ENCODE measurements around the gene TFEB.

The TFEB gene

DNA sequence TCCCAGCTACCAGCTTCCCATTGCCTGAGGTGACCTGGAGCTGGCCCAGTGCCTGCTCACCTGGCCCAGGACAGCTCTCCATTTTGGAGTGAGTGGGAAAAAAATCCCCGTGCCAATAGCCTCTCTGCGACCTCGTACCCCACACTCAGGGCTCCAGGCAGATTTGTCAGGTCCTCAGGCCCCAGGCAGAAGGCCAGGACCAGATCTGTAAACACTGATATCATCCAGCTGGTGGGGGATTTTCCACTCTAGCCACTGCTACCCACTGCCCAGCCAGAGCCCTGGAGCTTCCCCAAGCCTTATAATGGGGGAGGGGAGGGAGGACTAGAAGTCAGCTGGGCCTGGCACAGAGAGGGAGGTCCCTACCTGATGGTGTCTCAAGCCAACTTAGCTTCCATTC, 13.1 kb upstream of the TFEB start:
- H3K4me3 ChIP-seq (ENCODE audit: low read length) = no peak overlapping the region
- H4K8ac ChIP-seq (ENCODE audit: low read depth, low read length) = no peak overlapping the region
- H3K4ac ChIP-seq (ENCODE audit: low read depth, low read length) = no peak overlapping the region
- no peaks in the 10 kb centered on the region for H3K79me2 ChIP-seq (ENCODE audit: control insufficient read depth, insufficient read depth, low read length)
- no peak overlapping the region for H2BK120ac ChIP-seq (ENCODE audit: low read depth, low read length)
- no peak overlapping the region for H3K27ac ChIP-seq (ENCODE audit: low read depth, low read length)
- H3K4me1 ChIP-seq (ENCODE audit: control insufficient read depth, low read depth, low read length) = no peaks in the 10 kb centered on the region
- no peak overlapping the region for H3K23ac ChIP-seq (ENCODE audit: low read length)
- no peak overlapping the region for H3K4me2 ChIP-seq (ENCODE audit: low read length)
- H3K56ac ChIP-seq (ENCODE audit: low read length) = no peak overlapping the region
- H3K18ac ChIP-seq (ENCODE audit: low read length) = no peak overlapping the region
- no peak for DNase-seq
- no peak overlapping the region for H2BK5ac ChIP-seq (ENCODE audit: low read length)
- no peak overlapping the region for H4K5ac ChIP-seq (ENCODE audit: low read length)
- no CpG with 5 or more reads among the region's 3 CpGs for WGBS (ENCODE audit: extremely low coverage, insufficient coverage, low lambda C conversion rate)
- H3K9ac ChIP-seq (ENCODE audit: low read length) = no peak overlapping the region
- H3K27me3 ChIP-seq (ENCODE audit: insufficient read depth, low read length, poor library complexity) = no peaks in the 10 kb centered on the region
- no peak overlapping the region for H2AK5ac ChIP-seq (ENCODE audit: low read length)
- no peaks in the 10 kb centered on the region for H3K79me1 ChIP-seq (ENCODE audit: low read length)
- H3K36me3 ChIP-seq (ENCODE audit: control insufficient read depth, insufficient read depth, low read length) = no peaks in the 10 kb centered on the region
- H2BK15ac ChIP-seq (replicated peaks; ENCODE audit: low read depth) = no peak overlapping the region

DNA sequence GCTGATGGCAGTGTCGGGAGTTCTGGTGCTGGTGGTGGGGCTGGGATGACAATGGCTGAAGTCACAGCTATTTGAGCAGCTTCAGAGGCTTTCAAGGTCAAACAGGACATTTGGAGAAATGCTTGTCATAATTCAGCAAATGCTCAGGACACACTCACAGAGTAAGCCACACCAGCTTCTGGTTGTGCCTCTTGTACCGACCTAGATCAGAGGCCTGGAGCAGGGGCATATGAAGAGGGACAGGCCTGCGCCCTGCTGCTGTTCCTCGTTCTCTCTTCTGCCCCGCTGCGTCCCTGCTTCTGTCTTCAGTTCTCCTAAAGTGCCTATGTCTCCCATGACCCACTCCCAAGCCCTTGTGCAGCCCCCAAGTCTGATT, 12.7 kb upstream of the TFEB start:
- Histone ChIP-seq H3K4me1 (ENCODE audit: control insufficient read depth, low read depth, low read length) (no peaks in the 10 kb centered on the region), H4K5ac (ENCODE audit: low read length) (no peak overlapping the region), H2BK15ac (replicated peaks; ENCODE audit: low read depth) (no peak overlapping the region), H3K18ac (ENCODE audit: low read length) (no peak overlapping the region), H3K56ac (ENCODE audit: low read length) (no peak overlapping the region), H2BK5ac (ENCODE audit: low read length) (no peak overlapping the region), H3K27ac (ENCODE audit: low read depth, low read length) (no peak overlapping the region), H3K4me3 (ENCODE audit: low read length) (no peak overlapping the region), H3K27me3 (ENCODE audit: insufficient read depth, low read length, poor library complexity) (no peaks in the 10 kb centered on the region), H3K4me2 (ENCODE audit: low read length) (no peak overlapping the region), H3K9ac (ENCODE audit: low read length) (no peak overlapping the region), H3K36me3 (ENCODE audit: control insufficient read depth, insufficient read depth, low read length) (no peaks in the 10 kb centered on the region), H3K79me2 (ENCODE audit: control insufficient read depth, insufficient read depth, low read length) (no peaks in the 10 kb centered on the region), H3K79me1 (ENCODE audit: low read length) (no peaks in the 10 kb centered on the region), H2BK120ac (ENCODE audit: low read depth, low read length) (no peak overlapping the region), H4K8ac (ENCODE audit: low read depth, low read length) (no peak overlapping the region), H2AK5ac (ENCODE audit: low read length) (no peak overlapping the region), H3K4ac (ENCODE audit: low read depth, low read length) (no peak overlapping the region), H3K23ac (ENCODE audit: low read length) (no peak overlapping the region)
- DNase-seq = no peak
- no CpG with 5 or more reads among the region's 6 CpGs for WGBS (ENCODE audit: extremely low coverage, insufficient coverage, low lambda C conversion rate)

DNA sequence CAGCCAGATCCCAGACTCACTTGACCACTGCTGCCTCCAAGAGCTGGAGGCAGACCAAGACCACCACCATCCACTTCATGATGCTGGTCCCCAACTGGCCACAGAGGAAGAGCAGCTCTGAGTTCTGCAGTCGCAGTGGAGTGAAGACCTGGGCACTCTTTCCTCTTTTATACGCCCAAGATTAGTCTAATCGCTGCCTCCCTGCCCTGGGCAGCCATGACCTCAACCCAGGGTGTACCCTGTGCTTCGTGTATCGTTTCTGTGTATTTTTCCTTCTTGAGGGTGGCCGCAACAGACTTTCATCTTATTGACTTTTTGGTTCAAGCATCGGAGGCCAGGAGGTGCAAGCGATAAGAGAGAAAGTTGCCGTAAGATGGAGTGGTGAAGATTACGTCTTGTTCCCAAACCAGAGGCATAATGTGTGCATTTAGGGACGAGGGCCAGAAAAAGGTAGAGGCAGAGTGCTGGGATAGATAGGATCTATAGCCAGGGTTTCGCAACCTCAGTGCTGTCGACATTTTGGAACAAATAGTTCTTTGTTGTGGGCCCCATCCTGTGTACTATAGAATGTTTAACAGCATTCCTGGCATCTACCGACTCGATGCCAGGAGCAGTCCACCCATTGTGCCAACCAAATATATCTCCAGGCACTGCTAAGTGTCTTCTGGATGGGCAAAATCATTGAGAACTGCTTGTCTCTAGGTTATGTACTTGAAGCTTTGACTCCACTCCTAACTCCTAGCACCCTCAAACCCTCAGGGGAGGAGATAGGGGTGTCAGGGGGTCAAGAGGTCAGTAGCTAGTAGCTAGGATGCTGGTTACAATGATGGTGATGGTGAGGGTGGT, 12.1 kb upstream of the TFEB start, which contains the start of gene PGC:
TSS of gene PGC (minus strand) at position 142 of the 846 bp plus-strand sequence. CDS start at position 79, 63 bp downstream.
- no peak within 1 kb of the TSS for H3K27ac ChIP-seq (ENCODE audit: low read depth, low read length)
- DNase-seq = no peak
- H3K4me1 ChIP-seq (ENCODE audit: control insufficient read depth, low read depth, low read length) = no peaks in the 10 kb centered on the region
- no peaks in the 10 kb centered on the region for H3K36me3 ChIP-seq (ENCODE audit: control insufficient read depth, insufficient read depth, low read length)
- H2BK15ac ChIP-seq (replicated peaks; ENCODE audit: low read depth) = no peak within 1 kb of the TSS
- no peak within 1 kb of the TSS for H4K8ac ChIP-seq (ENCODE audit: low read depth, low read length)
- H3K79me1 ChIP-seq (ENCODE audit: low read length) = no peaks in the 10 kb centered on the region
- H3K4me3 ChIP-seq (ENCODE audit: low read length) = no peak within 1 kb of the TSS
- H3K27me3 ChIP-seq (ENCODE audit: insufficient read depth, low read length, poor library complexity) = no peaks in the 10 kb centered on the region
- no CpG with 5 or more reads among the region's 15 CpGs for WGBS (ENCODE audit: extremely low coverage, insufficient coverage, low lambda C conversion rate)
- H3K18ac ChIP-seq (ENCODE audit: low read length) = no peak within 1 kb of the TSS
- H2BK5ac ChIP-seq (ENCODE audit: low read length) = no peak within 1 kb of the TSS
- H2AK5ac ChIP-seq (ENCODE audit: low read length) = no peak within 1 kb of the TSS
- H3K4ac ChIP-seq (ENCODE audit: low read depth, low read length) = no peak within 1 kb of the TSS
- no peak within 1 kb of the TSS for H3K4me2 ChIP-seq (ENCODE audit: low read length)
- H3K79me2 ChIP-seq (ENCODE audit: control insufficient read depth, insufficient read depth, low read length) = no peaks in the 10 kb centered on the region
- H3K56ac ChIP-seq (ENCODE audit: low read length) = no peak within 1 kb of the TSS
- H4K5ac ChIP-seq (ENCODE audit: low read length) = no peak within 1 kb of the TSS
- no peak within 1 kb of the TSS for H3K9ac ChIP-seq (ENCODE audit: low read length)
- H3K23ac ChIP-seq (ENCODE audit: low read length) = no peak within 1 kb of the TSS
- no peak within 1 kb of the TSS for H2BK120ac ChIP-seq (ENCODE audit: low read depth, low read length)

DNA sequence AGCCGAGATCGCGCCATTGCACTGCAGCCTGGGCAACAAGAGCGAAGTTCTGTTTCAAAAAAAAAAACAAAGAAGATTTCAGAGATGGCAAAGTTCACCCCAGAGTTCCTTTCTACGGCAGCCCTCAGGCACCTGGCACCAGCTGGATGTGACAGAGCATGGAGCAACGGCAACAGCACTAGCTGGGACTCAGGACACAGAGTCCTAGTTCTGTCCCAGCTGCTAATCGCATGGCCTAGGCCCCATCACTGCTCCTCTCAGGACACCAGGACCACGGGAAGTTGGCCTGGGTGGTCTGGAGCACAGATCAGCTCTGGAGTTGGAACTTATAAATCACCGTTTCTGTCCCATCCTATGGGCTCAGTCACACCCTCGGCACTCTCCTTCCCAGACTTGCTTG, 10.7 kb upstream of the TFEB start:
- H3K23ac ChIP-seq (ENCODE audit: low read length) = no peak overlapping the region
- no peaks in the 10 kb centered on the region for H3K79me1 ChIP-seq (ENCODE audit: low read length)
- H3K4ac ChIP-seq (ENCODE audit: low read depth, low read length) = no peak overlapping the region
- H2BK15ac ChIP-seq (replicated peaks; ENCODE audit: low read depth) = no peak overlapping the region
- H2BK120ac ChIP-seq (ENCODE audit: low read depth, low read length) = no peak overlapping the region
- H3K27me3 ChIP-seq (ENCODE audit: insufficient read depth, low read length, poor library complexity) = no peaks in the 10 kb centered on the region
- no peaks in the 10 kb centered on the region for H3K36me3 ChIP-seq (ENCODE audit: control insufficient read depth, insufficient read depth, low read length)
- H3K56ac ChIP-seq (ENCODE audit: low read length) = no peak overlapping the region
- H3K27ac ChIP-seq (ENCODE audit: low read depth, low read length) = no peak overlapping the region
- H3K18ac ChIP-seq (ENCODE audit: low read length) = no peak overlapping the region
- no peaks in the 10 kb centered on the region for H3K4me1 ChIP-seq (ENCODE audit: control insufficient read depth, low read depth, low read length)
- no peak overlapping the region for H2BK5ac ChIP-seq (ENCODE audit: low read length)
- no peak overlapping the region for H4K5ac ChIP-seq (ENCODE audit: low read length)
- H3K4me2 ChIP-seq (ENCODE audit: low read length) = no peak overlapping the region
- no CpG with 5 or more reads among the region's 10 CpGs for WGBS (ENCODE audit: extremely low coverage, insufficient coverage, low lambda C conversion rate)
- no peaks in the 10 kb centered on the region for H3K79me2 ChIP-seq (ENCODE audit: control insufficient read depth, insufficient read depth, low read length)
- no peak overlapping the region for H4K8ac ChIP-seq (ENCODE audit: low read depth, low read length)
- no peak overlapping the region for H3K4me3 ChIP-seq (ENCODE audit: low read length)
- no peak overlapping the region for H2AK5ac ChIP-seq (ENCODE audit: low read length)
- no peak overlapping the region for H3K9ac ChIP-seq (ENCODE audit: low read length)
- no peak for DNase-seq

DNA sequence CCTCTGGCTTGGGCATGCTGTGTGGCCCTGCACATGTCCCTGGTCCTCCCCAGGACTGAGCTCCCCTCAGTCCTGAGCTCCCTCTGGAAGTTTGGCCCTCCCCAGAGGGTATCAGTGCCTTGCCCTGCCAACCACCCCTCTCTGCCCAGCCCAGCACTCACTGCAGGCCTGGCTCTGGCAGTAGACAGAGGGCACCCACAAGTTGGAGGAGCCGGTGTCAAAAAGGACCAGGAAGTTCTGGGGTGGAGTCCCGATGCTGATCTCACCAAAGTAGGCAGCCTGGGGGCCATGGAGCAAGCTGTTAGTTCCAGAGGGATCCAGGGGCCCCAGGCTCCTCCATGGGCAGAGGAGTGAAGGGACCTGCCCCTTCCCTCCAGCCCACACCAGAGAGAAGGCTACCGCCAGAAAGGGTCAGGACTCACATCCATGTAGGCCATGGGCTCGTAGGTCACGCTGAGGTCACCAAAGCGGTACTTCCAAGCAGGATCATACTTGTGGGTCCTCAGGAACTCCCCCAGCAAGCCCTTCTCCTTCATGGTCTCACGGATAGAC, 8.9 kb upstream of the TFEB start:
- Histone ChIP-seq H3K27me3 (ENCODE audit: insufficient read depth, low read length, poor library complexity) (no peaks in the 10 kb centered on the region), H3K36me3 (ENCODE audit: control insufficient read depth, insufficient read depth, low read length) (no peaks in the 10 kb centered on the region), H3K23ac (ENCODE audit: low read length) (no peak overlapping the region), H2BK15ac (replicated peaks; ENCODE audit: low read depth) (no peak overlapping the region), H3K4me3 (ENCODE audit: low read length) (no peak overlapping the region), H3K56ac (ENCODE audit: low read length) (no peak overlapping the region), H3K4me1 (ENCODE audit: control insufficient read depth, low read depth, low read length) (no peaks in the 10 kb centered on the region), H3K9ac (ENCODE audit: low read length) (no peak overlapping the region), H2AK5ac (ENCODE audit: low read length) (no peak overlapping the region), H2BK5ac (ENCODE audit: low read length) (no peak overlapping the region), H4K5ac (ENCODE audit: low read length) (no peak overlapping the region), H3K18ac (ENCODE audit: low read length) (no peak overlapping the region), H4K8ac (ENCODE audit: low read depth, low read length) (no peak overlapping the region), H3K27ac (ENCODE audit: low read depth, low read length) (no peak overlapping the region), H3K4ac (ENCODE audit: low read depth, low read length) (no peak overlapping the region), H2BK120ac (ENCODE audit: low read depth, low read length) (no peak overlapping the region), H3K4me2 (ENCODE audit: low read length) (no peak overlapping the region), H3K79me2 (ENCODE audit: control insufficient read depth, insufficient read depth, low read length) (no peaks in the 10 kb centered on the region), H3K79me1 (ENCODE audit: low read length) (no peaks in the 10 kb centered on the region)
- no CpG with 5 or more reads among the region's 7 CpGs for WGBS (ENCODE audit: extremely low coverage, insufficient coverage, low lambda C conversion rate)
- DNase-seq = no peak

Data from mesendoderm (in vitro differentiated cells).